GM23338 (cell line): ENCODE results near the gene RAB2B. TPM values are rescaled to one million over a fixed set of nuclear protein-coding genes. Genes with fewer than 3 reads are reported as not detected.

ENCODE experiments used
- ATAC-seq: fragments of 200-7000 bp; cut with Tn5 transposase; 3 replicates; pipeline ENCODE4 v1.9.1; 2020
- DNase-seq: peaks from one replicate; pipeline ENCODE4 v3.0.0-alpha.2; 2015; ENCODE audit warnings: low spot score
- H2AFZ ChIP-seq: fragments of 200-600 bp; sonication (generic); 2 replicates; pipeline ENCODE4 v1.8.0; 2016; ENCODE audit warnings: antibody characterized with exemption, mild to moderate bottlenecking, moderate library complexity
- H3F3A ChIP-seq: fragments of 200-600 bp; sonication (generic); replicated peaks from 2 replicates; pipeline ENCODE4 v1.8.0; 2017; ENCODE audit warnings: antibody characterized with exemption, mixed run types, low read depth
- H3K27ac ChIP-seq: fragments of 200-600 bp; sonication (generic); 2 replicates; pipeline ENCODE4 v1.6.1; 2016; ENCODE audit warnings: low read depth
- H3K27me3 ChIP-seq: fragments of 200-600 bp; sonication (generic); 2 replicates; pipeline ENCODE4 v1.8.0; 2016; ENCODE audit warnings: mild to moderate bottlenecking, mixed run types, moderate library complexity; ENCODE audit not compliant: insufficient read depth
- H3K36me3 ChIP-seq: fragments of 200-600 bp; sonication (generic); 2 replicates; pipeline ENCODE4 v1.8.0; 2016; ENCODE audit warnings: mild to moderate bottlenecking; ENCODE audit not compliant: insufficient read depth
- H3K4me1 ChIP-seq: fragments of 200-600 bp; sonication (generic); 2 replicates; pipeline ENCODE4 v1.8.0; 2016; ENCODE audit warnings: mild to moderate bottlenecking, moderate library complexity; ENCODE audit not compliant: insufficient read depth
- H3K4me2 ChIP-seq: fragments of 200-600 bp; sonication (generic); 2 replicates; pipeline ENCODE4 v1.7.1; 2017; ENCODE audit warnings: mixed run types
- H3K4me3 ChIP-seq: fragments of 200-600 bp; sonication (generic); 2 replicates; pipeline ENCODE4 v1.6.1; 2016; ENCODE audit warnings: mixed run types
- H3K79me2 ChIP-seq: fragments of 200-600 bp; sonication (generic); replicated peaks from 2 replicates; pipeline ENCODE4 v1.8.0; 2017; ENCODE audit warnings: mild to moderate bottlenecking; ENCODE audit not compliant: insufficient read depth
- H3K9me2 ChIP-seq: fragments of 200-600 bp; sonication (generic); 2 replicates; pipeline ENCODE4 v1.8.0; 2017; ENCODE audit not compliant: insufficient read depth
- H4K20me1 ChIP-seq: fragments of 200-600 bp; sonication (generic); replicated peaks from 2 replicates; pipeline ENCODE4 v1.8.0; 2017; ENCODE audit warnings: mild to moderate bottlenecking; ENCODE audit not compliant: insufficient read depth
- H3K27ac Mint-ChIP-seq: 2 replicates; pipeline ENCODE4 v1.8.0; 2020; ENCODE audit warnings: inconsistent platforms, mild to moderate bottlenecking, moderate library complexity, mixed read lengths
- H3K27me3 Mint-ChIP-seq: 3 replicates; pipeline ENCODE4 v1.8.0; 2022; ENCODE audit warnings: low read depth, mild to moderate bottlenecking, moderate library complexity, mixed read lengths, inconsistent platforms; ENCODE audit not compliant: insufficient read depth, poor library complexity
- H3K36me3 Mint-ChIP-seq: 3 replicates; pipeline ENCODE4 v1.8.0; 2021; ENCODE audit warnings: low read depth, mild to moderate bottlenecking, inconsistent platforms, moderate library complexity, mixed read lengths
- H3K4me1 Mint-ChIP-seq: 3 replicates; pipeline ENCODE4 v1.8.0; 2020; ENCODE audit warnings: mild to moderate bottlenecking, inconsistent platforms, mixed read lengths
- H3K4me3 Mint-ChIP-seq: 3 replicates; pipeline ENCODE4 v1.8.0; 2021; ENCODE audit warnings: moderate library complexity, mild to moderate bottlenecking, inconsistent platforms, mixed read lengths
- H3K9me3 Mint-ChIP-seq: 3 replicates; pipeline ENCODE4 v1.8.0; 2020; ENCODE audit warnings: moderate library complexity, mild to moderate bottlenecking, inconsistent platforms, mixed read lengths
- CREB1 ChIP-seq: fragments of 250-450 bp; sonication (Bioruptor Pico); IDR thresholded peaks from 2 replicates; pipeline ENCODE4 v1.5.0; 2020; ENCODE audit warnings: low read depth, mild to moderate bottlenecking, moderate library complexity
- EZH2 ChIP-seq: fragments of 200-600 bp; sonication (generic); IDR thresholded peaks from one replicate; pipeline ENCODE4 v1.8.0; 2017; ENCODE audit warnings: antibody characterized with exemption, mild to moderate bottlenecking, low read depth; ENCODE audit not compliant: unreplicated experiment
- EZH2phosphoT487 ChIP-seq: fragments of 200-600 bp; sonication (generic); IDR thresholded peaks from one replicate; pipeline ENCODE4 v1.8.1; 2018; ENCODE audit warnings: antibody characterized with exemption; ENCODE audit not compliant: unreplicated experiment
- JUNB ChIP-seq: IDR thresholded peaks from one replicate; pipeline ENCODE4 v1.6.1; 2016; ENCODE audit warnings: antibody characterized with exemption; ENCODE audit not compliant: unreplicated experiment
- NANOG ChIP-seq: IDR thresholded peaks from 2 replicates; pipeline ENCODE4 v1.6.1; 2016; ENCODE audit warnings: antibody characterized with exemption, borderline replicate concordance
- POLR2AphosphoS5 ChIP-seq: IDR thresholded peaks from 2 replicates; pipeline ENCODE4 v1.6.1; 2016; ENCODE audit warnings: antibody characterized with exemption, low read depth
- REST ChIP-seq: IDR thresholded peaks from one replicate; pipeline ENCODE4 v1.6.1; 2018; ENCODE audit warnings: antibody characterized with exemption; ENCODE audit not compliant: unreplicated experiment
- STAT1 ChIP-seq: IDR thresholded peaks from one replicate; pipeline ENCODE4 v1.6.1; 2016; ENCODE audit warnings: antibody characterized with exemption; ENCODE audit not compliant: unreplicated experiment
- ZNF114 ChIP-seq: fragments of 250-450 bp; sonication (Bioruptor Pico); IDR thresholded peaks from 2 replicates; pipeline ENCODE4 v1.5.0; 2020; ENCODE audit warnings: mild to moderate bottlenecking, moderate library complexity
- ZNF331 ChIP-seq: fragments of 250-450 bp; sonication (Bioruptor Pico); IDR thresholded peaks from 2 replicates; pipeline ENCODE4 v1.5.0; 2020; ENCODE audit warnings: low read depth, mild to moderate bottlenecking, moderate library complexity
- polyA plus RNA-seq: library from polyadenylated mRNA; unstranded; fragments of >200 nt; fragmentation: Nextera tagmentation; extraction: Ambion mirVana; gene quantifications from 2 replicates; pipeline ENCODE4 v1.2.1, GENCODE V29; 2016
- total RNA-seq: library from RNA; depleted of rRNA; stranded (reverse); fragments of >200 nt; shearing (Covaris generic); gene quantifications from 2 replicates; pipeline ENCODE4 v1.2.3, GENCODE V29; 2014
- TF ChIP-seq, protein P1 (sequence below): IDR thresholded peaks from 2 replicates; pipeline ENCODE4 v1.6.1; 2016; ENCODE audit warnings: antibody characterized with exemption
- TF ChIP-seq, protein P2 (sequence below), 2 experiments: fragments of 200-600 bp in 1 of 2; sonication (generic) in 1 of 2; conservative IDR thresholded peaks; 2 replicates each; pipeline versions ENCODE4 v1.5.1 to v1.6.1; 2016 to 2017; ENCODE audit warnings: antibody characterized with exemption in 2 of 2, low read depth in 2 of 2, mild to moderate bottlenecking in 2 of 2, moderate library complexity in 1 of 2

The RAB2B gene
- total and polyA plus RNA-seq, 2 experiments from 2014 or later = 12.9 to 29.9 TPM

- H3K27ac ChIP-seq = peak within 1 kb of the TSS; percentile 99
- peak within 1 kb of the TSS; percentile 85 for H3K4me2 ChIP-seq
- H3F3A ChIP-seq = peaks cover 30% of the 10 kb centered on the region
- peaks cover 30% of the 10 kb centered on the region for H3K36me3 ChIP-seq
- peaks cover 19% of the 10 kb centered on the region for H4K20me1 ChIP-seq
- TF ChIP-seq, protein P1, sequence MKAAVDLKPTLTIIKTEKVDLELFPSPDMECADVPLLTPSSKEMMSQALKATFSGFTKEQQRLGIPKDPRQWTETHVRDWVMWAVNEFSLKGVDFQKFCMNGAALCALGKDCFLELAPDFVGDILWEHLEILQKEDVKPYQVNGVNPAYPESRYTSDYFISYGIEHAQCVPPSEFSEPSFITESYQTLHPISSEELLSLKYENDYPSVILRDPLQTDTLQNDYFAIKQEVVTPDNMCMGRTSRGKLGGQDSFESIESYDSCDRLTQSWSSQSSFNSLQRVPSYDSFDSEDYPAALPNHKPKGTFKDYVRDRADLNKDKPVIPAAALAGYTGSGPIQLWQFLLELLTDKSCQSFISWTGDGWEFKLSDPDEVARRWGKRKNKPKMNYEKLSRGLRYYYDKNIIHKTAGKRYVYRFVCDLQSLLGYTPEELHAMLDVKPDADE = no peak
- TF ChIP-seq EZH2 (no peak), STAT1 (no peak), CREB1 (0 out of 2 replicates have a peak, but pooled peaks have one; percentile 19), POLR2AphosphoS5 (peak; percentile 66), EZH2phosphoT487 (no peak)
- H3K27ac Mint-ChIP-seq = peak within 1 kb of the TSS; percentile 99
- no peaks in the 10 kb centered on the region for H3K9me2 ChIP-seq
- peaks cover 84% of the 10 kb centered on the region for H3K4me1 Mint-ChIP-seq
- H3K4me3 Mint-ChIP-seq = peak within 1 kb of the TSS; percentile 83
- peaks cover 81% of the 10 kb centered on the region for H3K79me2 ChIP-seq
- no peak within 1 kb of the TSS for H2AFZ ChIP-seq
- peaks cover 39% of the 10 kb centered on the region for H3K27me3 Mint-ChIP-seq
- peak; percentile 69 for ATAC-seq
- peak; percentile 99 for DNase-seq
- H3K36me3 Mint-ChIP-seq = peaks cover 72% of the 10 kb centered on the region
- no peaks in the 10 kb centered on the region for H3K27me3 ChIP-seq
- peaks cover 76% of the 10 kb centered on the region for H3K4me1 ChIP-seq
- H3K9me3 Mint-ChIP-seq = no peaks in the 10 kb centered on the region; the same call in 1 of the 3 replicates
- peak within 1 kb of the TSS; percentile 74 for H3K4me3 ChIP-seq
Observed at GRCh38 chr14:21525962-21526671, 49.4 kb upstream of the RAB2B start, which contains the start of gene SALL2. TSS of gene SALL2 (minus strand) at chr14:21526346. CDS start at chr14:21526127, 219 bp downstream.

GRCh38 chr14:21525571-21525961 lies 48.8 kb upstream of the RAB2B start:
- peak overlapping the region; percentile 85 for H3K4me2 ChIP-seq
- ATAC-seq (peak; percentile 21), DNase-seq (peak; percentile 55)
- peak overlapping the region; percentile 92 for H3K27ac ChIP-seq
- Mint-ChIP-seq H3K36me3 (peaks cover 72% of the 10 kb centered on the region), H3K9me3 (no peaks in the 10 kb centered on the region; the same call in 1 of the 3 replicates), H3K27ac (peak overlapping the region; percentile 95), H3K4me1 (peaks cover 85% of the 10 kb centered on the region), H3K27me3 (peaks cover 39% of the 10 kb centered on the region), H3K4me3 (peak overlapping the region; percentile 83)
- H3K4me1 ChIP-seq = peaks cover 77% of the 10 kb centered on the region
- no peaks in the 10 kb centered on the region for H3K27me3 ChIP-seq
- H3K79me2 ChIP-seq = peaks cover 75% of the 10 kb centered on the region
- peaks cover 33% of the 10 kb centered on the region for H3F3A ChIP-seq
- peaks cover 20% of the 10 kb centered on the region for H4K20me1 ChIP-seq
- peaks cover 30% of the 10 kb centered on the region for H3K36me3 ChIP-seq
- H2AFZ ChIP-seq = no peak overlapping the region
- H3K9me2 ChIP-seq = no peaks in the 10 kb centered on the region
- peak overlapping the region; percentile 74 for H3K4me3 ChIP-seq
- TF ChIP-seq ZNF114 (CRISPR knock-in tag) (no peak), CREB1 (no peak), EZH2phosphoT487 (no peak), REST (no peak), ZNF331 (no peak), JUNB (no peak), POLR2AphosphoS5 (no peak), STAT1 (no peak), EZH2 (no peak), NANOG (no peak)
- TF ChIP-seq, protein P1 = no peak
- TF ChIP-seq, protein P2, sequence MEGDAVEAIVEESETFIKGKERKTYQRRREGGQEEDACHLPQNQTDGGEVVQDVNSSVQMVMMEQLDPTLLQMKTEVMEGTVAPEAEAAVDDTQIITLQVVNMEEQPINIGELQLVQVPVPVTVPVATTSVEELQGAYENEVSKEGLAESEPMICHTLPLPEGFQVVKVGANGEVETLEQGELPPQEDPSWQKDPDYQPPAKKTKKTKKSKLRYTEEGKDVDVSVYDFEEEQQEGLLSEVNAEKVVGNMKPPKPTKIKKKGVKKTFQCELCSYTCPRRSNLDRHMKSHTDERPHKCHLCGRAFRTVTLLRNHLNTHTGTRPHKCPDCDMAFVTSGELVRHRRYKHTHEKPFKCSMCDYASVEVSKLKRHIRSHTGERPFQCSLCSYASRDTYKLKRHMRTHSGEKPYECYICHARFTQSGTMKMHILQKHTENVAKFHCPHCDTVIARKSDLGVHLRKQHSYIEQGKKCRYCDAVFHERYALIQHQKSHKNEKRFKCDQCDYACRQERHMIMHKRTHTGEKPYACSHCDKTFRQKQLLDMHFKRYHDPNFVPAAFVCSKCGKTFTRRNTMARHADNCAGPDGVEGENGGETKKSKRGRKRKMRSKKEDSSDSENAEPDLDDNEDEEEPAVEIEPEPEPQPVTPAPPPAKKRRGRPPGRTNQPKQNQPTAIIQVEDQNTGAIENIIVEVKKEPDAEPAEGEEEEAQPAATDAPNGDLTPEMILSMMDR (conservative IDR thresholded peaks at IDR 0.05; ENCODE audit: low read depth in 2 of 2) = no peak
